Gastrocnemius medialis (tissue), 4 donors: ENCODE results near the gene KCNB1. TPM values are rescaled to one million over a fixed set of nuclear protein-coding genes. Genes with fewer than 3 reads are reported as not detected.

Source experiments
- ATAC-seq, 2 donors: fragments of 150-250 bp; one replicate each; pipeline ENCODE4 v1.9.1; 2016
- DNase-seq, 2 donors: peaks; one replicate each; pipeline ENCODE4 v3.0.0-alpha.2; 2019
- H3K27ac ChIP-seq, 4 donors: fragments of 200-600 bp; sonication (generic); 1 replicate in 1 of 4; 2 replicates in 3 of 4; pipeline ENCODE4 v1.5.1; 2016 to 2018; ENCODE audit warnings: mild to moderate bottlenecking in 2 of 4, moderate library complexity in 1 of 4
- H3K27me3 ChIP-seq, 3 donors: fragments of 200-600 bp; sonication (generic) in 2 of 3; 1 replicate in 1 of 3; 2 replicates in 2 of 3; pipeline versions ENCODE4 v1.5.1 to v1.6.0; 2016 to 2019; ENCODE audit warnings: mild to moderate bottlenecking in 1 of 3, moderate library complexity in 1 of 3
- H3K36me3 ChIP-seq, 2 donors: fragments of 200-600 bp; sonication (generic) in 1 of 2; one replicate each; pipeline ENCODE4 v1.5.1; 2017 to 2018
- H3K4me1 ChIP-seq, 2 donors: fragments of 200-600 bp; sonication (generic) in 1 of 2; one replicate each; pipeline ENCODE4 v1.5.1; 2016 to 2017; ENCODE audit warnings: mild to moderate bottlenecking in 2 of 2
- H3K4me3 ChIP-seq, 4 donors: fragments of 200-600 bp; sonication (generic) in 3 of 4; 1 replicate in 1 of 4; 2 replicates in 3 of 4; pipeline ENCODE4 v1.5.1; 2016 to 2019; ENCODE audit warnings: mild to moderate bottlenecking in 2 of 4
- H3K9me3 ChIP-seq, 3 donors: fragments of 200-600 bp; sonication (generic) in 2 of 3; 1 replicate in 1 of 3; 2 replicates in 2 of 3; pipeline ENCODE4 v1.5.1; 2016 to 2019
- CTCF ChIP-seq, 5 experiments: fragments of 450-650 bp in 3 of 5; fragments of 200-600 bp in 2 of 5; sonication (generic) in 2 of 5; IDR thresholded peaks in 4 of 5; conservative IDR thresholded peaks in 1 of 5; 1 replicate in 4 of 5; 2 replicates in 1 of 5; pipeline ENCODE4 v1.5.1; 2016 to 2019; ENCODE audit warnings: antibody characterized with exemption in 5 of 5, mild to moderate bottlenecking in 3 of 5, moderate library complexity in 3 of 5
- POLR2A ChIP-seq, 2 donors: fragments of 450-650 bp; IDR thresholded peaks; one replicate each; pipeline ENCODE4 v1.6.1; 2017; ENCODE audit warnings: antibody characterized with exemption in 2 of 2, mild to moderate bottlenecking in 2 of 2, moderate library complexity in 2 of 2
- in situ Hi-C, 4 donors: fragments of 200-750 bp; cut with MboI; loops; one replicate each; pipeline versions ENCODE4 v1.15.0 to v1.8.0; 2017; ENCODE audit warnings: low sequenced_read_pairs in 4 of 4
- intact Hi-C: fragments of 100-400 bp; cut with DNase I; formaldehyde crosslinking; loops from one replicate; pipeline ENCODE4 v1.15.1; 2023; ENCODE audit warnings: low total_unique reads
- total RNA-seq, 4 donors: library from RNA; depleted of rRNA; stranded (reverse); fragments of >200 nt; gene quantifications; one replicate each; pipeline versions ENCODE4 v1.1.0 to v1.2.3, GENCODE V29; 2016

KCNB1 gene
- total RNA-seq, 4 donors from 2014 or later, result 6.6 to 34.7 (median 9.4) TPM

- Histone ChIP-seq H3K4me3 (no peak overlapping the region), H3K36me3 (no peaks in the 10 kb centered on the region), H3K27ac (peak overlapping the region; percentile 47 to 83 (median 75)), H3K4me1 (peaks cover 26 to 50% of the 10 kb centered on the region in 2 donors), H3K9me3 (no peaks in the 10 kb centered on the region), H3K27me3 (no peaks in the 10 kb centered on the region)
- no peak for ATAC-seq
- TF ChIP-seq CTCF (IDR thresholded peaks at IDR 0.05 in 4 of 5, conservative IDR thresholded peaks at IDR 0.05 in 1 of 5) (no peak), POLR2A (IDR thresholded peaks at IDR 0.05) (no peak)
- in situ Hi-C loops (no loop called here), intact Hi-C loops (no loop called here)
- DNase-seq, result no peak
Observed at GRCh38 chr20:49395659-49396058, 86.8 kb downstream of the KCNB1 start.

DNA sequence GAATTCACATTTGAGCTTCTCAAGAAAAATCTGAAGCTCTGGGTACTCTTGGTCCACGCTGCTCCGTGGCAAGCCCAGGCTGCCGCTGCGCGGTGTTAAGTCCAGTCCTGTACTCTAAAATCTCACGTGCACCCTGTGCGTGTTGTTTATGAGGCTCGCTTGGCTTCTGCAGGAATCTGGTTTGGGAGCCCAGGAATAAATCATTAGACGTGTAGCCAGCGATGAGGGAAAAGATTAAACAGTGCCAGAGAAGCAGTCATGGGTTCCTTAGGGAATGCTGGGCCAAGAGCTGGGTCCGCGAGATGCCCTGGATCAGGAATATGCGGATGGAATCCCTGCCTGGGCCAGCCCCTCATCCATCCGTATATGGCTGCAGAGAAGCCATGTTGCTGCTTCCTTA lies 87.3 kb downstream of the KCNB1 start:
- Histone ChIP-seq H3K27me3 (no peaks in the 10 kb centered on the region), H3K4me3 (no peak overlapping the region), H3K9me3 (no peaks in the 10 kb centered on the region), H3K36me3 (no peaks in the 10 kb centered on the region), H3K4me1 (peaks cover 23 to 50% of the 10 kb centered on the region in 2 donors), H3K27ac (peak overlapping the region; percentile 47 to 83 (median 75))
- intact Hi-C loops (no loop called here), in situ Hi-C loops (no loop called here)
- TF ChIP-seq POLR2A (IDR thresholded peaks at IDR 0.05) (no peak), CTCF (IDR thresholded peaks at IDR 0.05 in 4 of 5, conservative IDR thresholded peaks at IDR 0.05 in 1 of 5) (no peak)
- peak; percentile 46 to 70 for ATAC-seq
- peak; percentile 65 to 73 for DNase-seq

DNA sequence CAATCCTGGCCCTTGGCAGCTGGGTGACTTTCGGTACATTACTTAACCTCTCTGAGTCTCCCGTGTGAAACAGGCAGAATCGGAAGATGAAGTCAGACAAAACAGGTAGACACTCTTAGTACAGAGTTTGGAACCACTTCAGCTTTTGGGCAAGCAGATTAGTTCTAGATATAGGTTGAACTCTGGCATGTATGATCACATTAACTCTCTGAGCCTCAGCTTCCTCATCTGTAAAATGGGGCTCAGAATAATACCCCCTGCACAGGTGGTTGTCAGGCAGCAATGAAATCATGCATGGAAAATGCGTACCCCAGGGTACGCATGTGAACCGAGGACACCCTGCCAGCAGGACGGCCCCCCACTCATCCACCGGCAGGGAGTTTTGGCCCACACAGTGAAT lies 87.7 kb downstream of the KCNB1 start:
- intact Hi-C loops, result no loop called here
- TF ChIP-seq CTCF (IDR thresholded peaks at IDR 0.05 in 4 of 5, conservative IDR thresholded peaks at IDR 0.05 in 1 of 5) (no peak), POLR2A (IDR thresholded peaks at IDR 0.05) (no peak)
- in situ Hi-C loops, result no loop called here
- no peaks in the 10 kb centered on the region for H3K27me3 ChIP-seq
- no peak for DNase-seq
- no peaks in the 10 kb centered on the region for H3K9me3 ChIP-seq
- H3K36me3 ChIP-seq, result no peaks in the 10 kb centered on the region
- ATAC-seq, result no peak
- H3K27ac ChIP-seq, result peak overlapping the region; percentile 47 to 83 (median 75)
- no peak overlapping the region for H3K4me3 ChIP-seq
- H3K4me1 ChIP-seq, result peaks cover 25 to 49% of the 10 kb centered on the region in 2 donors

GRCh38 chr20:49394264-49394663 lies 88.2 kb downstream of the KCNB1 start:
- no peak for TF ChIP-seq CTCF (IDR thresholded peaks at IDR 0.05 in 4 of 5, conservative IDR thresholded peaks at IDR 0.05 in 1 of 5)
- TF ChIP-seq POLR2A (IDR thresholded peaks at IDR 0.05), result no peak
- in situ Hi-C loops (no loop called here), intact Hi-C loops (no loop called here)
- Histone ChIP-seq H3K4me1 (peaks cover 25 to 49% of the 10 kb centered on the region in 2 donors), H3K27me3 (no peaks in the 10 kb centered on the region), H3K4me3 (no peak overlapping the region), H3K27ac (peak overlapping the region; percentile 47 to 83 (median 75)), H3K9me3 (no peaks in the 10 kb centered on the region), H3K36me3 (no peaks in the 10 kb centered on the region)
- ATAC-seq (peak; percentile 34 to 64), DNase-seq (peak; percentile 33 to 64)

- Histone ChIP-seq H3K4me3 (no peak overlapping the region), H3K4me1 (peaks cover 29 to 51% of the 10 kb centered on the region in 2 donors), H3K27me3 (no peaks in the 10 kb centered on the region), H3K27ac (peak overlapping the region in 2 of 4 donors; percentile 11 to 83), H3K36me3 (no peaks in the 10 kb centered on the region), H3K9me3 (no peaks in the 10 kb centered on the region)
- TF ChIP-seq CTCF (IDR thresholded peaks at IDR 0.05 in 4 of 5, conservative IDR thresholded peaks at IDR 0.05 in 1 of 5), result no peak
- TF ChIP-seq POLR2A (IDR thresholded peaks at IDR 0.05), result no peak
- DNase-seq (no peak), ATAC-seq (no peak)
- in situ Hi-C loops (no loop called here), intact Hi-C loops (no loop called here)
Observed at GRCh38 chr20:49393803-49394202, 88.7 kb downstream of the KCNB1 start.
